ENCODE data around the gene SUSD4.

SUSD4 gene

GRCh38 chr1:223222377-223222776, 141.6 kb downstream of the SUSD4 start:
- TF ChIP-seq CTCF (conservative IDR thresholded peaks at IDR 0.05), result no peak

DNA sequence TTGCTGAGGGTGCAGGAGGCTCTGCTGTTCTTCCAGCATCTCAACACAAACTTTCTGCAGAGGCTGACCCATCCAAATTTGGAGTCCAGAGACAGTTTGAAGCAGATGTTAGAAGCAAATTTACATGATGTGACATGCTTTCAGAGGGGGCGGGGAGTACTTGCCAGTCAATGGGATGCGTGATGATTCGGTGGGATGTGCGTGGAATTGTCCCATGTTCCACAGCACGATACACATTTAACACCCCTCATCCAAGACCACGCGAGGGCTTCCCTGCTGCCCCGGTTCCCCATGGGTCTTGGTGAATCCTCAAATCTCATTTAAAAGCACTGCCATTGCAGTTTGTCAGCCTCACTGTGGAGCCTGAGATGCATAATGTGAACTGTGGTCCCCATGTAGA, 142.3 kb downstream of the SUSD4 start:
- TF ChIP-seq CTCF (conservative IDR thresholded peaks at IDR 0.05), result no peak
- H3K27ac ChIP-seq, result no peak overlapping the region

More at GRCh38 chr1:223222377-223222776, 141.6 kb downstream of the SUSD4 start:
- H3K27ac ChIP-seq, result no peak overlapping the region

- no peak overlapping the region for H3K27ac ChIP-seq
- TF ChIP-seq CTCF (conservative IDR thresholded peaks at IDR 0.05), result no peak
These were observed 143.9 kb downstream of the SUSD4 start for GRCh38 chr1:223219846-223220610.

GRCh38 chr1:223219318-223219635, 144.7 kb downstream of the SUSD4 start:
- no peak overlapping the region for H3K27ac ChIP-seq
- no peak for TF ChIP-seq CTCF (conservative IDR thresholded peaks at IDR 0.05)

DNA sequence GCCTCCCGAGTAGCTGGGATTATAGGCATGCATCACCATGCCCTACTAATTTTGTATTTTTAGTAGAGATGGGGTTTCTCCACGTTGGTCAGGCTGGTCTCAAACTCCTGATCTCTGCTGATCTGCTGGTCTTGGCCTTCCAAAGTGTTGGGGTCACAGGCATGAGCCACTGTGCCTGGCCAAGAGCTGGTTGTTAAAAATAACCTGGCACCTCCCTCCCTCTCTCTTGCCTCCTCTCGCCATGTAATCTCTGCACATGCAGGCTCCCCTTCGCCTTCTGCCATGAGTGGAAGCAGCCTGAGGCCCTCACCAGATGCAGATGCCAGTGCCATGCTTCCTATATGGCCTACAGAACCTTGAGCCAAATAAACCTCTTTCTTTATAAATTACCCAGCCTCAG, 146.2 kb downstream of the SUSD4 start:
- no peak for TF ChIP-seq CTCF (conservative IDR thresholded peaks at IDR 0.05)

GRCh38 chr1:223216531-223217205, 147.3 kb downstream of the SUSD4 start:
- no peak for TF ChIP-seq CTCF (conservative IDR thresholded peaks at IDR 0.05)
- H3K27ac ChIP-seq, result no peak overlapping the region

More for the DNA sequence above, 146.2 kb downstream of the SUSD4 start:
- H3K27ac ChIP-seq, result no peak overlapping the region

- H3K27ac ChIP-seq, result no peak overlapping the region
- no peak for TF ChIP-seq CTCF (conservative IDR thresholded peaks at IDR 0.05)
These were observed 147.9 kb downstream of the SUSD4 start for GRCh38 chr1:223216074-223216473.
